Endodermal cell (in vitro differentiated cells): ENCODE results near the gene MATN3. TPM values are rescaled to one million over a fixed set of nuclear protein-coding genes. Genes with fewer than 3 reads are reported as not detected.

ENCODE experiments used
- DNase-seq: peaks from one replicate; pipeline ENCODE4 v3.0.0-alpha.2; 2017
- H3K27ac ChIP-seq: 2 replicates; pipeline ENCODE4 v1.5.1; 2013; ENCODE audit warnings: mild to moderate bottlenecking, low read depth, low read length, moderate library complexity
- H3K27me3 ChIP-seq: 2 replicates; pipeline ENCODE4 v1.6.1; 2013; ENCODE audit warnings: mild to moderate bottlenecking, low read length, moderate library complexity; ENCODE audit not compliant: insufficient read depth, control insufficient read depth, poor library complexity, severe bottlenecking
- H3K36me3 ChIP-seq: 2 replicates; pipeline ENCODE4 v1.7.0; 2013; ENCODE audit warnings: mild to moderate bottlenecking, low read length, moderate library complexity; ENCODE audit not compliant: control insufficient read depth, insufficient read depth
- H3K4me1 ChIP-seq: one replicate; pipeline ENCODE4 v1.7.0; 2013; ENCODE audit warnings: low read length; ENCODE audit not compliant: control insufficient read depth, insufficient read depth
- H3K4me3 ChIP-seq: 2 replicates; pipeline ENCODE4 v1.5.1; 2013; ENCODE audit warnings: mild to moderate bottlenecking, low read length, moderate library complexity
- H3K9ac ChIP-seq: 2 replicates; pipeline ENCODE4 v1.6.1; 2013; ENCODE audit warnings: mild to moderate bottlenecking, low read length, moderate library complexity; ENCODE audit not compliant: poor library complexity, severe bottlenecking; ENCODE audit errors: extremely low read depth
- H3K9me3 ChIP-seq: 2 replicates; pipeline ENCODE4 v1.6.1; 2013; ENCODE audit warnings: mild to moderate bottlenecking, low read length, moderate library complexity; ENCODE audit not compliant: control insufficient read depth
- H3K27ac Mint-ChIP-seq: 2 replicates; pipeline ENCODE4 v1.8.0; 2020; ENCODE audit warnings: mixed read lengths
- H3K27me3 Mint-ChIP-seq: 2 replicates; pipeline ENCODE4 v1.8.0; 2021; ENCODE audit warnings: mild to moderate bottlenecking, mixed read lengths; ENCODE audit not compliant: insufficient read depth
- H3K36me3 Mint-ChIP-seq: 2 replicates; pipeline ENCODE4 v1.8.0; 2020; ENCODE audit warnings: low read depth, mixed read lengths
- H3K4me1 Mint-ChIP-seq: 2 replicates; pipeline ENCODE4 v1.8.0; 2020; ENCODE audit warnings: mixed read lengths
- H3K4me3 Mint-ChIP-seq: 2 replicates; pipeline ENCODE4 v1.8.0; 2020; ENCODE audit warnings: mild to moderate bottlenecking, moderate library complexity, mixed read lengths
- H3K9me3 Mint-ChIP-seq: 2 replicates; pipeline ENCODE4 v1.8.0; 2020; ENCODE audit warnings: mild to moderate bottlenecking, mixed read lengths
- CTCF ChIP-seq: fragments of 200-600 bp; sonication (generic); conservative IDR thresholded peaks from 2 replicates; pipeline ENCODE4 v1.5.0; 2021; ENCODE audit warnings: antibody characterized with exemption, mild to moderate bottlenecking
- WGBS, 2 experiments: methylation state at CpG; one replicate each; pipeline versions ENCODE4 v1.1.5 to v1.1.7; 2013; ENCODE audit warnings: missing lambda C conversion rate in 2 of 2, mixed read lengths in 1 of 2; ENCODE audit not compliant: insufficient coverage in 1 of 2, insufficient read length in 1 of 2; 5-methylcytosine and 5-hydroxymethylcytosine counted together
- long read RNA-seq, 4 experiments: library from polyadenylated mRNA in 2 of 4; library from RNA in 1 of 4; library from capped mRNA in 1 of 4; stranded (forward) in 3 of 4; unstranded in 1 of 4; transcript quantifications; one replicate each; pipeline ENCODE4 v2.0.0, GENCODE V29; 2020 to 2021; ENCODE audit warnings: inconsistent platforms in 1 of 4
- polyA plus RNA-seq, 2 experiments: library from polyadenylated mRNA; stranded (reverse); fragments of 50-300 nt; gene quantifications; one replicate each; pipeline ENCODE4 v1.2.3, GENCODE V29; 2013
- total RNA-seq, 2 donors: library from RNA; stranded (reverse); fragmentation: NEBNext Ultra II Directional in 1 of 2; extraction: Animal tissue kit (Norgen Biotek cat#: 25700) in 1 of 2; gene quantifications; 2 replicates in 1 of 2; 3 replicates in 1 of 2; pipeline ENCODE4 v1.2.1, GENCODE V29; 2021

Gene MATN3
- total RNA-seq, result 10 to 100 TPM; 38.5 to 44.7 TPM
- polyA plus RNA-seq (2013, experiment 1 of 2), result 16.7 TPM
- polyA plus RNA-seq (2013, experiment 2 of 2), result 24.1 TPM
- long read RNA-seq, experiment 1, transcript MATN3-201 (8 exons, 2,524 nt), result major isoform, 16 of 29 reads
- long read RNA-seq, experiment 1, partial matches to known transcripts, result 7 of 29 reads
- long read RNA-seq, experiment 1, other reads (novel, unspliced or antisense), result 5 of 29 reads
- long read RNA-seq, experiment 2, transcript MATN3-201 (8 exons, 2,524 nt), result major isoform, 204 of 226 reads
- long read RNA-seq, experiment 2, partial matches to known transcripts, result 16 of 226 reads
- long read RNA-seq, experiment 2, other reads (novel, unspliced or antisense), result 5 of 226 reads
- long read RNA-seq, experiment 3, transcript MATN3-201 (8 exons, 2,524 nt), result major isoform, 83 of 88 reads
- long read RNA-seq, experiment 3, partial matches to known transcripts, result 4 of 88 reads
- long read RNA-seq, experiment 3, other reads (novel, unspliced or antisense), result 1 of 88 reads
- long read RNA-seq, experiment 4, partial matches to known transcripts, result 5 of 7 reads
- long read RNA-seq, experiment 4, other reads (novel, unspliced or antisense), result 0 of 7 reads

GRCh38 chr2:20012282-20013125, at the start of gene MATN3:
TSS of gene MATN3 (minus strand) at chr2:20012668. CDS start at chr2:20012631, 37 bp downstream.
- no peak within 1 kb of the TSS for H3K27ac ChIP-seq
- peak within 1 kb of the TSS; percentile 83 for H3K4me3 ChIP-seq
- H3K4me1 Mint-ChIP-seq, result peaks cover 22% of the 10 kb centered on the region
- TF ChIP-seq CTCF, result no peak
- peaks cover 6% of the 10 kb centered on the region for H3K9me3 Mint-ChIP-seq
- H3K9ac ChIP-seq, result peak within 1 kb of the TSS; percentile 83
- H3K36me3 Mint-ChIP-seq, result peaks cover 3% of the 10 kb centered on the region
- no peaks in the 10 kb centered on the region for H3K36me3 ChIP-seq
- WGBS, 2 experiments, result 0 to 3% methylated on average over 1 to 87 of the region's 87 CpGs
- H3K27ac Mint-ChIP-seq, result peak within 1 kb of the TSS; percentile 84
- peak within 1 kb of the TSS; percentile 66 for H3K4me3 Mint-ChIP-seq
- DNase-seq, result peak; percentile 90
- H3K27me3 Mint-ChIP-seq, result peaks cover 12% of the 10 kb centered on the region
- H3K9me3 ChIP-seq, result peaks cover 8% of the 10 kb centered on the region
- H3K4me1 ChIP-seq, result peaks cover 3% of the 10 kb centered on the region
- H3K27me3 ChIP-seq, result peaks cover 5% of the 10 kb centered on the region

GRCh38 chr2:20061940-20062339, 49.5 kb upstream of the MATN3 start:
- 93 to 95% methylated on average over 3 to 5 of the region's 5 CpGs for WGBS, 2 experiments
- H3K27ac ChIP-seq, result no peak overlapping the region

More at GRCh38 chr2:20061940-20062339, 49.5 kb upstream of the MATN3 start:
- TF ChIP-seq CTCF, result no peak
- peaks cover 57% of the 10 kb centered on the region for H3K27me3 Mint-ChIP-seq
- Histone ChIP-seq H3K36me3 (no peaks in the 10 kb centered on the region), H3K27me3 (peaks cover 30% of the 10 kb centered on the region), H3K9me3 (no peaks in the 10 kb centered on the region), H3K4me1 (no peaks in the 10 kb centered on the region), H3K4me3 (no peak overlapping the region), H3K9ac (no peak overlapping the region)
- peaks cover 5% of the 10 kb centered on the region for H3K9me3 Mint-ChIP-seq
- no peaks in the 10 kb centered on the region for H3K4me1 Mint-ChIP-seq
- H3K4me3 Mint-ChIP-seq, result no peak overlapping the region
- H3K27ac Mint-ChIP-seq, result no peak overlapping the region
- no peak for DNase-seq
- H3K36me3 Mint-ChIP-seq, result no peaks in the 10 kb centered on the region
